Activated T-cell treated with anti-CD3 and anti-CD28 coated beads, Interleukin-2, amount 50 U/mL, for 72 hours (primary cell): ENCODE data around the gene CIBAR2. TPM values are rescaled to one million over a fixed set of nuclear protein-coding genes. Genes with fewer than 3 reads are reported as not detected.

ENCODE experiments used
- ATAC-seq, 2 donors: fragments of 150-1000 bp; cut with Tn5 transposase; replicated peaks in 1 of 2; 2 replicates each; pipeline ENCODE4 v1.10.0; 2021; ENCODE audit warnings: moderate library complexity in 2 of 2, mild to moderate bottlenecking in 1 of 2
- DNase-seq, 2 donors: peaks; one replicate each; pipeline ENCODE4 v3.0.0; 2021 to 2022; ENCODE audit warnings: mixed read lengths in 1 of 2
- H3K27ac Mint-ChIP-seq: one replicate; pipeline ENCODE4 v1.8.0; 2022; ENCODE audit warnings: mild to moderate bottlenecking, moderate library complexity, mixed read lengths
- H3K27me3 Mint-ChIP-seq: one replicate; pipeline ENCODE4 v1.8.0; 2022; ENCODE audit warnings: low read depth, mixed read lengths
- H3K36me3 Mint-ChIP-seq, 2 donors: one replicate each; pipeline ENCODE4 v1.8.0; 2022; ENCODE audit warnings: mixed read lengths in 2 of 2, mild to moderate bottlenecking in 1 of 2; ENCODE audit not compliant: insufficient read depth in 2 of 2
- H3K4me1 Mint-ChIP-seq: one replicate; pipeline ENCODE4 v1.8.0; 2022; ENCODE audit warnings: low read depth, mixed read lengths
- H3K4me3 Mint-ChIP-seq, 2 donors: one replicate each; pipeline ENCODE4 v1.8.0; 2022; ENCODE audit warnings: mild to moderate bottlenecking in 2 of 2, mixed read lengths in 2 of 2, moderate library complexity in 2 of 2
- H3K9me3 Mint-ChIP-seq, 2 donors: one replicate each; pipeline ENCODE4 v1.8.0; 2022; ENCODE audit warnings: mixed read lengths in 2 of 2
- total RNA-seq, 2 donors: library from RNA; stranded (reverse); gene quantifications; one replicate each; pipeline ENCODE4 v1.2.3, GENCODE V29; 2022

The CIBAR2 gene
- total RNA-seq, 2 donors from 2014 or later = not detected

DNA sequence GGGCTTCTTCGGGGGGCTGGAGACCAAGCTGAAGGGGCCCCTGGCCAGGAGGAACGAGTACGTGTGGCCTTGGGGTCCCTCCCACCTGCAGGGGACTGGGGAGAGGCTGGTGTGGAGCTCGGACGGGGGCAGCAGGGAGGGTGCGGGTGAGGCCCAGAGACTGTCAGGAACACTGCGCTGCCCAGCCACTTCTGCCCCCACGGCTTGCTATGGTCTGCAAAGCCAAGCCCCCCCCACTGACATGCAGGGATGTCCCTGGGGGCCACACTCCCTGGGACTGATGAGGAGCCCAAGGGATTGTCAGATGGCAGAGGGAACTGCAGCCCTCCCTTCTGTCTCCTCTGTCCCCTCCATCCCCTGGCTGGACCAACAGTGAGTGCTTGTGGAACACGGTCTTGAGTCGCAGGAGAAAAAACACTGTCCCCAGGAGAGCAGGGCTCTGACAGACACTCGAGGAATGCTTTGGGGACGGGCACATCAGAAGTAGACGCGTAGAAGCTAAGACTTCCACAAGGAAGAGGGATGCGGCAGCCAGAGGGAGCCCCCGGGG lies 34.6 kb downstream of the CIBAR2 start:
- Mint-ChIP-seq H3K9me3 (no peaks in the 10 kb centered on the region), H3K4me1 (peaks cover 4% of the 10 kb centered on the region), H3K27me3 (no peaks in the 10 kb centered on the region), H3K27ac (no peak overlapping the region), H3K4me3 (no peak overlapping the region), H3K36me3 (peaks cover 0 to 7% of the 10 kb centered on the region in 2 donors)
- DNase-seq = no peak
- no peak for ATAC-seq

DNA sequence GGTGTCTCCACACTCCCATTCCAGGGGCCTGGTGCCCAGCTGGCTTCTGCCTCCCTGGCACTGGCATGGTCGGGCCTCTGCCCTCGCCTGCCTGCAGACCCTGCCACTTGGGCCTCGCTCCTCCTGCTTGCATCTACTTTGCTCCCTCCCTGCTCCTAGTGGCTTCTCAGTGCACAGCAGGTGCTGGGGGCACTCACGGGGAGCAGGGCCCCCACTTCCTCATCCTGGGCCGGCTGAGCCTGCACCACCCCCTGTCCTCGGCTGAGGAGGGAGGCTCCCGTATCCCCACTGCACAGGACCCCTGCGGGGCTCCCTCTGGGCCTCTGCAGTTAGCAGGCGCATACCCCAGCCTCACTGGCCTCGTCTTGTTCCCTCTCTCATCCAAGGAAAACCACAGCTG lies 35.2 kb downstream of the CIBAR2 start:
- no peaks in the 10 kb centered on the region for H3K4me1 Mint-ChIP-seq
- H3K4me3 Mint-ChIP-seq = no peak overlapping the region
- H3K36me3 Mint-ChIP-seq = peaks cover 0 to 7% of the 10 kb centered on the region in 2 donors
- H3K27me3 Mint-ChIP-seq = no peaks in the 10 kb centered on the region
- ATAC-seq (no peak), DNase-seq (no peak)
- H3K9me3 Mint-ChIP-seq = no peaks in the 10 kb centered on the region
- no peak overlapping the region for H3K27ac Mint-ChIP-seq

DNA sequence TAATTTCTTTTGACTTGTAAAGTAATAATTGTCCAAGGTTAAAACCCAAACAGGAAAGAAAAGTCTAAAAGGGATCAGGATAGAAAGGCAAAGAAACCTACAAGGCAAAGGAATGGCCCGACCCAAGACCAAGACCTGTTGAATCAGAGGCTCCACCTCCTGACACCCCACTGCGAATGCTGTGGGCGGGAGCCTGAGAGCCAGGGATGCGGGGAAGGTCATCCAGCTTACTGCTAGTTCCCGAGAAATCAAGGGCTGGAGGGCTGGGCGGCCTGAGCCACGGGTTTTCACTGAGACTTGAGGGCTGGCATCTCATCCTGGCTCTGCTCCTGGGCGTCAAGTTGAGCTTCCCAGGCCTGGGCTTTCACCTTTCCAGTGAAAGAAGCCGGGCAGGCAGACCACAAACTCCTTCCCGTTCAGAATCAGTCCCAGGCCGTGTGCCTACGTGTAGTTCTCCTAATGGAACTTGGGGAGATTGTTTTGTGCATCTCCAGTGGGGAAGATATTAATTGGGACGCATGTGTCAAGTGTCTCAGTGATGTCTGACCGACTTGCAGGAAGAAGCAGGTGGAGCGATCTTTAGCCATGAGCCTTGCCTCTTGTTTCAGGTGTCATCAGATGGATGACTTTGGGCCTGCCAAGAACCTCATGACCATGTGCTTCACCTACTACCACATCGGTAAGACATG lies 36.9 kb downstream of the CIBAR2 start:
- Mint-ChIP-seq H3K4me1 (no peaks in the 10 kb centered on the region), H3K4me3 (no peak overlapping the region), H3K27me3 (no peaks in the 10 kb centered on the region), H3K36me3 (peaks cover 0 to 6% of the 10 kb centered on the region in 2 donors), H3K27ac (no peak overlapping the region), H3K9me3 (no peaks in the 10 kb centered on the region)
- ATAC-seq = no peak
- DNase-seq = no peak

DNA sequence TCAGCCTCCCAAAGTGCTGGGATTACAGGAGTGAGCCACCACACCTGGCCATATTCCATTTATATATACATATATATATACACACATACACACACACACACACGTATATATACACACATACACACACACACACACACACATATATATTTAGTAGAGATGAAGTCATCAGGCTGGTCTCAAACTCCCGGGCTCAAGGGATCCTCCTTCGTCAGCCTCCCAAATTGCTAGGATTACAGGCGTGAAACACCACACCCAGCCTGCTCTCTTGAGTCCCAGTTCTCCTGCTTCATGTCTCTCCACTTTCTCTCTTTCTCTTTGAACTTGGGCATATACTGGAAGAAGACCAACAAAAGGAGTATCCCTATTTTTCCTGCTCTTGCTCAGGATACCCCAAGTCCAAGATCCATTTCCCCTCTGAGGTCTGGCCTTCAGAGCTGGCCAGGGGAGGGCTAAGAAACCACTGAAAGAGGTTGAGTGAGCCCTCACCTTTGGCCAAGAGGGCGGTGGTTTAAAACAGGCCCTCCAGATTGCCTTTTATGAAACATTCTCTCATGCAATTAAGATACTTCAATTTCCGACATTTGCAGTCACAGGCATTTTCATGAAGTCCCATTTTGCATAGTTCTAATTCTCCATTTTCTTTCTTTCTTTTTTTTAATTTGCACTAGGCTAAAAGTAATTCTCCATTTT lies 37.9 kb downstream of the CIBAR2 start:
- DNase-seq (no peak), ATAC-seq (no peak)
- Mint-ChIP-seq H3K4me1 (no peaks in the 10 kb centered on the region), H3K27ac (no peak overlapping the region), H3K36me3 (peaks cover 0 to 6% of the 10 kb centered on the region in 2 donors), H3K9me3 (no peaks in the 10 kb centered on the region), H3K4me3 (no peak overlapping the region), H3K27me3 (no peaks in the 10 kb centered on the region)

DNA sequence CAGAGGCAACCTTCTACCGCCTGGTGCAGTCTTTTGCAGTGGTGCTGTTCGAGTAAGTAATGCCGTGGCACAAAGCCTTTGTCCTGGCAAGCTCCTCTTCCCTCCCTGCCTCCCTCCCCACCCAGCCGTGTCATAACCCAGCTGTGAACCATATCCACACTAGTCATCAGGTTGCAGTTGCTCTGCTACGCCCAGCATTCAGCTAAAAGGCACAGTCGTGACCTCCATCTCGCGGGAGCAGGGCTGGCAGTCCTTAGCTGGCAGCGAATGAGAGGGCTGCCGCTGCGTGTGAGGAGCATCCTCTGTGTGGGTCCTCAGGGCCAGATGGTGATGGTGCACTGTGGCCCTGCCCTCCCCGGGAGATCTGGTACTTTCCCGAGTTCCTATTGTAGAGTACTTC lies 39.3 kb downstream of the CIBAR2 start:
- Mint-ChIP-seq H3K36me3 (peaks cover 0 to 6% of the 10 kb centered on the region in 2 donors), H3K9me3 (no peaks in the 10 kb centered on the region), H3K27me3 (no peaks in the 10 kb centered on the region), H3K4me3 (no peak overlapping the region), H3K27ac (no peak overlapping the region), H3K4me1 (no peaks in the 10 kb centered on the region)
- ATAC-seq (no peak), DNase-seq (no peak)

DNA sequence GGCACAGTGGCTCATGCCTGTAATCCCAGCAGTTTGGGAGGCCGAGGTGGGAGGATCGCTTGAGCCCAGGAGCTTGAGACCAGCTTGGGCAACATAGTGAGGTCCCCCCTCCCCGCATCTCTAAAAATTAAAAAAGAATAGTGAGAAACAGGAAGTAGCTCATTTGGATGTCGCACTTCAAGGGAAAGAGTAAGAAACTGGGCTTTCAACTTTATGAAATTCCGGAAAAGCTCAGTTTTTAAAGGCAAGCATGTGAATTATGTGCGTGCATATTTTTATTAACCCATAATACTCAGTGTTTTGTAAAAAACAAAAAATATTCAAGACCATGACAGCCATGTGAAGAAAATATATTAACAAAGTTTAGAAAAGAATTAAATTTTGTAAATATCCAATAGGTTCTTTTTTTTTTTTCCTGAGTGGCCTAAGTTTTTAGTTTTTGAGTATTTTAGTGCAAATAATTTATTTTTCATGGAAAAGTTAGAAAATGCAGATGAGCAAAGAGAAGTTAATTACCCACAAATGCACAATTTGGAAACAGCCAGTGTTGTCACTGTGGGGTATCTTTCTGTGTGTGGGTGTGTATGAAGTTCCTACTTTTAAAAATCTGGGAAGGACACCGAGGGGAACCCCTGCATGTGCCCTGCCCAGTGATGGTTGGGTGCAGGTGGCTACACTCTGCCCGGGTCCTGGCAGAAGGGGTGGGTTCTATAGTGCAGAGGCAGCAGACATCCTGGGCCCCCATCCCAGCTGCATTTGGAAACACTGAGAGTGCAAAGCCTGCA lies 40.0 kb downstream of the CIBAR2 start:
- DNase-seq (no peak), ATAC-seq (no peak)
- H3K27ac Mint-ChIP-seq = no peak overlapping the region
- no peaks in the 10 kb centered on the region for H3K27me3 Mint-ChIP-seq
- H3K4me3 Mint-ChIP-seq = no peak overlapping the region
- H3K9me3 Mint-ChIP-seq = no peaks in the 10 kb centered on the region
- peaks cover 0 to 4% of the 10 kb centered on the region in 2 donors for H3K36me3 Mint-ChIP-seq
- no peaks in the 10 kb centered on the region for H3K4me1 Mint-ChIP-seq

DNA sequence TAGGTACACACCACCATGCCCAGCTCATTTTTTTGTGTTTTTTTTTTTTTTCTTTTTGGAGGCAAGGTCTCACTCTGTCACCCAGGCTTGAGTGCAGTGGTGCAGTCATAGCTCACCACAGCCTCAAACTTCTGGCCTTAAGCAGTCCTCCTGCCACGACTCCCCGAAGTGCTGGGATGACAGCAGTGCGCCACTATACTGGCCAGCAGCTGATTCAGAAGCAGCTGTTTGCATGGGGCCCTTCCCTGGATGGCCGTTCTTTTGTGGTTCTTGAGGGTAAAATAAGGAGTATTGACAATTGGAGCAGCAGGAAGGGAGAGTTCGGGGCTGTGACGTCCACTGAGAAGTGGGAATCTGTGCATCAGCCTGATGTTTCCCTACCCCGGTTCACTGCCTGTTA lies 43.1 kb downstream of the CIBAR2 start:
- Mint-ChIP-seq H3K36me3 (peaks cover 0 to 2% of the 10 kb centered on the region in 2 donors), H3K9me3 (no peaks in the 10 kb centered on the region), H3K4me3 (no peak overlapping the region)

DNA sequence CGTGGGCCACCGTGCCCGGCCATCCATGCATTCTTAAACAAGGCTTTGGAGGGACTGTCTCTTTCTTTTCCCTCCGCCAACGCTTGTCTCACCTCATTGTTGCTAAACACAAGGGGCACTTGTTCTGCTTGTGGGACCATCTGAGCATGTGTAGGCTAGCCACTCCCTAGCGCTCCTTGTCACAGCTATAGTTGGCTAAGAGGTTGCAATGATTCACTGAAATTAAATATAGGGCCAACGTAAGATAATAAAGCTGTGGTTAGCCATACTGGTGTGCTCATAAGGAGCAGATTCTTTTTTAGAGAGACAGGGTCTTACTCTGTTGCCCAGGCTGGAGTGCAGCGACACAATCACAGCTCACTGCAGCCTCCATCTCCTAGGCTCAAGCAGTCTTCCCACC lies 43.5 kb downstream of the CIBAR2 start:
- H3K36me3 Mint-ChIP-seq = peaks cover 0 to 2% of the 10 kb centered on the region in 2 donors
- ATAC-seq (no peak), DNase-seq (no peak)
- H3K9me3 Mint-ChIP-seq = no peaks in the 10 kb centered on the region
- no peaks in the 10 kb centered on the region for H3K4me1 Mint-ChIP-seq
- no peak overlapping the region for H3K27ac Mint-ChIP-seq
- H3K4me3 Mint-ChIP-seq = no peak overlapping the region
- H3K27me3 Mint-ChIP-seq = no peaks in the 10 kb centered on the region

More for the DNA sequence above, 43.1 kb downstream of the CIBAR2 start:
- ATAC-seq (no peak), DNase-seq (no peak)
- H3K4me1 Mint-ChIP-seq = no peaks in the 10 kb centered on the region
- no peak overlapping the region for H3K27ac Mint-ChIP-seq
- H3K27me3 Mint-ChIP-seq = no peaks in the 10 kb centered on the region

DNA sequence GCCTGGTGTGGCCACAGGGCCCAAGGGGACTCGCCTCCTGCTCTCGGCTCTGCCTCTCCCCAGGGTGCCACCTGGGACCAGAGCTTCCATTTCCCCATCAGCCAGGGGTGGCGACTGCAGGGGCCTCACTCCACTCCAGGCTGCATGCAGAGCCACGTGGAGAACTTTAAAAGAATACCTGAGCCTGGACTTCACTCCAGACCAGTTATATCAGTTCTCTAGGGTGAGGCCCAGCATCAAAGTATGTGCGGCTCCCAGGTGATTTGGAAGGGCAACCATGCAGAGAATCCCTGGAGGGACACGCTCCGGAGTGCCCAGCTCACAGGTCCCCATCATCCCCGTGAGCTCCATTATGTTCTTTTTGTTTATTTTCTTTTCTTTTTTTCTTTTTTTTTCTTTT lies 44.8 kb downstream of the CIBAR2 start:
- ATAC-seq (no peak), DNase-seq (no peak)
- Mint-ChIP-seq H3K4me1 (no peaks in the 10 kb centered on the region), H3K9me3 (no peaks in the 10 kb centered on the region), H3K27ac (no peak overlapping the region), H3K4me3 (no peak overlapping the region), H3K27me3 (no peaks in the 10 kb centered on the region), H3K36me3 (peaks cover 0 to 1% of the 10 kb centered on the region in 2 donors)

DNA sequence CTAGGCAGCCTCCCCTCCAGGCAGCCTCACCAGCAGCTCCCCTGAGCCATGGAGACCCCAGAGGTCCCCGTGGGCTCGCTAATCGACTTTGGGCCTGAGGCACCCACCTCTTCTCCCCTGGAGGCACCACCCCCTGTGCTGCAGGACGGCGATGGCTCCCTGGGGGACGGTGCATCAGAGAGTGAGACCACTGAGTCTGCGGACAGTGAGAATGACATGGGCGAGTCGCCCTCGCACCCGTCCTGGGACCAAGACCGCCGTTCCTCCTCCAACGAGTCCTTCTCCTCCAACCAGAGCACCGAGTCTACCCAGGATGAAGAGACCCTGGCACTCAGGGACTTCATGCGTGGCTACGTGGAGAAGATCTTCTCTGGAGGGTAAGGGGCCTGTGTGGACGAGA lies 45.2 kb downstream of the CIBAR2 start:
- H3K27ac Mint-ChIP-seq = no peak overlapping the region
- H3K4me1 Mint-ChIP-seq = no peaks in the 10 kb centered on the region
- no peak overlapping the region for H3K4me3 Mint-ChIP-seq
- peaks cover 0 to 1% of the 10 kb centered on the region in 2 donors for H3K36me3 Mint-ChIP-seq
- DNase-seq = no peak
- H3K9me3 Mint-ChIP-seq = no peaks in the 10 kb centered on the region
- no peaks in the 10 kb centered on the region for H3K27me3 Mint-ChIP-seq
- no peak for ATAC-seq

DNA sequence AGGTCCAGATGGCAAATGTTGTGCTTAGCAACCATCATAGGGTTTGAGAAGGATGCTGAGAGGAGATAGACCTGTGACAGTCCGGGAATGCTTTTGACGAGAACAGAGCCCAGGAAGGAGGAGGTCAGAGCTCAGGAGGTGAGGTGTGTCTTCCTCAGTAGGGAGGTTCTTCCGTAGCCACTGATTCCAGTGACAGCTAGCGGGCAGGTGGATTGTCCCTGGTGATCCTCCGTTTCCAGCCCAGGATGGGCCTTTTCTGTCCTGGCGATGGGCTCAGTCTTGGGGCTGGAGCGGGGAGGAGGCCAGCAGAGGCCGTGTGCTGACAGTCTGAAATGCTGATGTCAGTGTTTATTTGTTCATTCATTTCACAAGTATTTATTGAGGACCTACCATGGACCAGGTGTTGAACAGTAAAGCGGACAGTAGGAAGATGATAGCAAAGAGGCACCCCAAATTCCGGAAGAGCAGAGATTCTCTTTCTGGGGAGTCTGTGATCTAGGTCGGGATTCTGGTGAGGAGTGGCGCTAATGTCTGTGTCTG lies 45.9 kb downstream of the CIBAR2 start:
- ATAC-seq (no peak), DNase-seq (no peak)
- H3K4me1 Mint-ChIP-seq = peaks cover 5% of the 10 kb centered on the region
- H3K9me3 Mint-ChIP-seq = no peaks in the 10 kb centered on the region
- no peaks in the 10 kb centered on the region for H3K27me3 Mint-ChIP-seq
- no peak overlapping the region for H3K27ac Mint-ChIP-seq
- H3K36me3 Mint-ChIP-seq = peaks cover 0 to 1% of the 10 kb centered on the region in 2 donors
- no peak overlapping the region for H3K4me3 Mint-ChIP-seq

DNA sequence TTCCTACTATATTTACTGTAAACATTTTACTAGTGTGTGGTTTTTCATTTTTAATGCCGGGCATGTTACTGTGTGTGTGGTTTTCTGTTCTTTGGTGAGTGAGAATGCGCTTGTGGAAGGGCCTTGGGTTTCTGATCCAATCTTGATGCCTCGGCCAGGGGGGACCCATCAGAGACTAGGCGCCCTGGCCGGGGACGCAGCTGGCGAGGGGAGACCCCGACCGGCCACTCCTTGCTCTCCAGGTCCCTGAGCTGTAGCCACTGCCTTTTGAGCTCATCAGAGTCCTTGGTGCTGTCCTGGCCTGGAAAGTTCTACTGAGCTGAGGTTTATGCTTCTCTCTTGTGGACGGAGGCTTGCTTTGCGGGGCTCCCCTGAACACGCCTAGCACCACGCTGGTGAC lies 47.2 kb downstream of the CIBAR2 start:
- no peak for DNase-seq
- H3K4me3 Mint-ChIP-seq = no peak overlapping the region
- no peak for ATAC-seq
- H3K36me3 Mint-ChIP-seq = peaks cover 0 to 1% of the 10 kb centered on the region in 2 donors
- peaks cover 9% of the 10 kb centered on the region for H3K4me1 Mint-ChIP-seq
- no peak overlapping the region for H3K27ac Mint-ChIP-seq
- H3K27me3 Mint-ChIP-seq = no peaks in the 10 kb centered on the region
- no peaks in the 10 kb centered on the region for H3K9me3 Mint-ChIP-seq

DNA sequence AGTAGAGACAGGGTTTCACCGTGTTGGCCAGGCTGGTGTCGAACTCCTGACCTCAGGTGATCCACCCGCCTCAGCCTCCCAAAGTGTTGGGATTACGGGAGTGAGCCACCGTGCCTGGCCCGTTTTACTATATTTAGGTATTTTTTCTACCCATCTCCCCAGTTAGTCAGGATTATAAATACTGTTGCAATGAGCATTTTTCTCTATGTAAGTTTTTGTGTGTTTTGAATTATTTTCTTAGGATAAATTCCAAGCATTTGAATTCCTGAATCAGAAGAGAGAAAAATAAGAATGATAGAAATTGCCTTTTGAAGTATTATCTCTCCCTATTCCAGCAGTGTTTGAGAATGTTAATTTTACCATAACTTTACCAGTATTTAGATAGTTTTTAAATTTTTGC lies 48.1 kb downstream of the CIBAR2 start:
- H3K27ac Mint-ChIP-seq = no peak overlapping the region
- H3K36me3 Mint-ChIP-seq = peaks cover 0 to 1% of the 10 kb centered on the region in 2 donors
- ATAC-seq (no peak), DNase-seq (no peak)
- no peaks in the 10 kb centered on the region for H3K9me3 Mint-ChIP-seq
- H3K4me3 Mint-ChIP-seq = no peak overlapping the region
- H3K27me3 Mint-ChIP-seq = no peaks in the 10 kb centered on the region
- H3K4me1 Mint-ChIP-seq = peaks cover 14% of the 10 kb centered on the region
